ENCODE data around the gene KIAA0040. TPM values are rescaled to one million over a fixed set of nuclear protein-coding genes. Genes with fewer than 3 reads are reported as not detected.

KIAA0040 gene
- total RNA-seq, 1 donor from 2014 or later = 2.4 TPM

DNA sequence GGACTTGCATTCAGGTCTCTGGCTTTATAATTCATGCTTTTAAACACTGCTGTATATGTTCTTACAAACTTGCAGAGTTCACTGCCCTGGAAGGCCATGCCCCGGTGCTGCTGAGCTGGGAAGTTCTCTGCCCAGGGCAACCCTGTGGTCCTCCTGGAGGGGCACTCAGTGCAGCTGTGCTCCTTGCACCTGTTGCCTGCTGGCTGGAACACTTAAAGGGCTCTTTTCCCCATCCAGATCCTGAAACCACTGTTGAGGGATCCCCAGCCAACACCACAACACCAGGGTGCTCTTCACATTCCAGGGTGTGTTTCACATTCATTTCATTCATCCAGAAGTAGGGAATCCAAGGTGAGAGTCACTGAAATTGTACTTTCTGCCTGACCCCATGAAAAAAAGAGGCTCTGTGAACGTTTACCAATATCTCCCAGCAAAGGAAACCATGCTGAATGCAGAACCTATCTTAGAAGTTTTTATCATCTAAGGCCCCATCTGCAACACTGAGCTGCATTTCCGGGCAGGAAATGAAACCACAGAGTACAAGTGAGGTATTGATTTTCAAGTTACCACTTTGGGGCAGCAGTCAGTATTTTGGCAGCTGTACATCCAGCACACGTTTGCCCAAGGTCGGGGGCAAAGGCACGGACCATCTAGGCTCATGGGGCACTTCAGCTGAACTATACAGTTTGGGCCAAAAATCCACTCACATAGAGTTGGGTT, 16.4 kb upstream of the KIAA0040 start:
- DNase-seq (ENCODE audit: low spot score, unreplicated experiment) = no peak
- H3K36me3 Mint-ChIP-seq (ENCODE audit: insufficient read depth) = peaks cover 2% of the 10 kb centered on the region
- peaks cover 7% of the 10 kb centered on the region for H3K9me3 Mint-ChIP-seq (ENCODE audit: low read depth)
- H3K27me3 Mint-ChIP-seq = no peaks in the 10 kb centered on the region
- TF ChIP-seq, protein P1, sequence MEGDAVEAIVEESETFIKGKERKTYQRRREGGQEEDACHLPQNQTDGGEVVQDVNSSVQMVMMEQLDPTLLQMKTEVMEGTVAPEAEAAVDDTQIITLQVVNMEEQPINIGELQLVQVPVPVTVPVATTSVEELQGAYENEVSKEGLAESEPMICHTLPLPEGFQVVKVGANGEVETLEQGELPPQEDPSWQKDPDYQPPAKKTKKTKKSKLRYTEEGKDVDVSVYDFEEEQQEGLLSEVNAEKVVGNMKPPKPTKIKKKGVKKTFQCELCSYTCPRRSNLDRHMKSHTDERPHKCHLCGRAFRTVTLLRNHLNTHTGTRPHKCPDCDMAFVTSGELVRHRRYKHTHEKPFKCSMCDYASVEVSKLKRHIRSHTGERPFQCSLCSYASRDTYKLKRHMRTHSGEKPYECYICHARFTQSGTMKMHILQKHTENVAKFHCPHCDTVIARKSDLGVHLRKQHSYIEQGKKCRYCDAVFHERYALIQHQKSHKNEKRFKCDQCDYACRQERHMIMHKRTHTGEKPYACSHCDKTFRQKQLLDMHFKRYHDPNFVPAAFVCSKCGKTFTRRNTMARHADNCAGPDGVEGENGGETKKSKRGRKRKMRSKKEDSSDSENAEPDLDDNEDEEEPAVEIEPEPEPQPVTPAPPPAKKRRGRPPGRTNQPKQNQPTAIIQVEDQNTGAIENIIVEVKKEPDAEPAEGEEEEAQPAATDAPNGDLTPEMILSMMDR (IDR thresholded peaks at IDR 0.05; ENCODE audit: unreplicated experiment) = no peak
- no peak overlapping the region for H3K27ac Mint-ChIP-seq
- H3K4me1 Mint-ChIP-seq (ENCODE audit: low read depth) = no peaks in the 10 kb centered on the region
- H3K4me3 Mint-ChIP-seq (ENCODE audit: low read depth) = no peak overlapping the region

DNA sequence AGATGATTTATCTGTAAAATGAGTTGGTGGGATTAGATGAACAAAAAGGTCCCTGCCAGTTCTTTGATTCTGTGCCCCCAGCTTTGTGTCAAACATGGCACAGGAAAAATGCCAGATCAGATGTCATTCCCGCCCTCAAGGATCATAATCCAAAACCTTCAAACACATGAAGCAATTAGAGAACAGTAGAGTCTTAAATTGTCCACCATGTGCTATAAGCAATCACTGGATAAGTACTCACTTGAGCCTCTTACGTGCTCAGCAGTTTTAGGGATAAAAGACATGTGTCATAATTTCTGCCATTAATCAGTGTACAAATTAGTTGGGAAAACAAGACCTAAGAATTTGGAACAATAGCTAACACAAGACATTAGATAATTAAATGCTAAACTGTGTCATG, 15.4 kb upstream of the KIAA0040 start:
- Mint-ChIP-seq H3K27me3 (no peaks in the 10 kb centered on the region), H3K4me1 (ENCODE audit: low read depth) (no peaks in the 10 kb centered on the region), H3K9me3 (ENCODE audit: low read depth) (no peaks in the 10 kb centered on the region), H3K36me3 (ENCODE audit: insufficient read depth) (no peaks in the 10 kb centered on the region), H3K4me3 (ENCODE audit: low read depth) (no peak overlapping the region), H3K27ac (no peak overlapping the region)
- TF ChIP-seq, protein P1 (IDR thresholded peaks at IDR 0.05; ENCODE audit: unreplicated experiment) = no peak
- no peak for DNase-seq (ENCODE audit: low spot score, unreplicated experiment)

DNA sequence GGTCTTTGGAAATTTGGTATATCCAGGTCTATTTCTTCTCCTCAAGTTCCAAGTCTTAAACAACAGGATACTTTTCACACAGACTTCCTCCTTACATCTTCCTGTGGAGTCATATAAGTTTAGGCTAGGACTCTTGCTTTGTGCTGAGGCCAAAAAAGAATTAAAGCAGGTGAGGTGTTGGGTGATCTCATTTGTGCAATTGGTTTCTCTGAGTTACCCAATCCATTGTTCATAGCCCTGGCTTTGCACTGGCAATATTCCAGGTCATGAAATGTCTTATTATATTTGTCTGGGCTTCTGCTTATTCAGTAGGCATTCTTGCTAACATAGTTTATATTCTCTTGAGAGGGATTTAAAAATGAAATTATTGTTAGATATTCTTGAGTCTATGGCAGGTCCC, 14.1 kb upstream of the KIAA0040 start:
- DNase-seq (ENCODE audit: low spot score, unreplicated experiment) = no peak
- H3K9me3 Mint-ChIP-seq (ENCODE audit: low read depth) = no peaks in the 10 kb centered on the region

DNA sequence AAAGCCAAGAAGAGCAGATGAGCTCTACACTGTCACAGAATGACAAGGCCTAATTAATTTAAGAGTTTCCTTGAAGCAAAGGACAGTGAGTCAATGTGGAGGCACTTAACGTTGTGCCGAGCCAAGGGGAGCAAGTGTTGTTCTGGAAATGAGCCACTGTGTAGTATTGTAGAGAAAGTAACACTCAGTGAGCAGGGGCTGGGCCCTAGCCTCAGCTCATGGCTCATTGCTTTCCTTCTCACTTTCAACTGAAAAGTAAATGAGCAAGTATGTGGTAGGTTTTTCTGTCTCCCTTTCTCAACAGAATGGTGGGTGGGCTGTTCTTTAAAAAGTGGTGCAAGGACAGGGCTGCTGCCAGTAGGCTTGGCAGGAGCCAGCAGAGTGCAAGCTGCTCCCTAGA, 11.8 kb upstream of the KIAA0040 start:
- H3K36me3 Mint-ChIP-seq (ENCODE audit: insufficient read depth) = no peaks in the 10 kb centered on the region
- H3K9me3 Mint-ChIP-seq (ENCODE audit: low read depth) = no peaks in the 10 kb centered on the region
- no peak overlapping the region for H3K27ac Mint-ChIP-seq
- H3K4me3 Mint-ChIP-seq (ENCODE audit: low read depth) = no peak overlapping the region
- H3K27me3 Mint-ChIP-seq = peaks cover 12% of the 10 kb centered on the region
- TF ChIP-seq, protein P1 (IDR thresholded peaks at IDR 0.05; ENCODE audit: unreplicated experiment) = no peak
- H3K4me1 Mint-ChIP-seq (ENCODE audit: low read depth) = no peaks in the 10 kb centered on the region
- no peak for DNase-seq (ENCODE audit: low spot score, unreplicated experiment)

More for the DNA sequence above, 14.1 kb upstream of the KIAA0040 start:
- Mint-ChIP-seq H3K4me3 (ENCODE audit: low read depth) (no peak overlapping the region), H3K36me3 (ENCODE audit: insufficient read depth) (no peaks in the 10 kb centered on the region), H3K4me1 (ENCODE audit: low read depth) (no peaks in the 10 kb centered on the region), H3K27me3 (no peaks in the 10 kb centered on the region), H3K27ac (no peak overlapping the region)
- TF ChIP-seq, protein P1 (IDR thresholded peaks at IDR 0.05; ENCODE audit: unreplicated experiment) = no peak

DNA sequence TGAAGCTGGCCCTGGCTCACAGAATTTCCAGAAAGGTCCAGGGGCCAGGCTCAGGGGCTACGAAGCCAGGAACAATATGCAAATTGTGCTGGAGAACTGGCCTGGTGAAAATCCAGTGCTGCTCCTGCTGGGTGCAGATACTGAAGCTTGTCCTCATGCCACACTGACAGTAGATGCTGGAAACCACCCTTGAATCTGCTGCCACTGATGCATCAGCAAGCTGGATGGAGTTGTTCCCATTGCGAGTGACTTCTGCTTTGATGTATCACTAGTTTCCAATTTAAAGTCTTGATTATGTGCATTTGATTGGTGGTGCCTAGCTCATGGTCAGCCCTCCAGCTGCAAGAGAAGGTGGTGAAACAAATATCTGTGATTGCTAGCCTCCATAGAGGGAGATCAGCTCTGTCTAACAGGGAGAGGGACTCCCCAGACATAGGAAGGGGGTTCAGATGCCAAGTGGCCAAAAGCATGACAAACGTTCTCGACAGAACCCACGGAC, 11.0 kb upstream of the KIAA0040 start:
- no peaks in the 10 kb centered on the region for H3K9me3 Mint-ChIP-seq (ENCODE audit: low read depth)
- no peak overlapping the region for H3K4me3 Mint-ChIP-seq (ENCODE audit: low read depth)
- no peak for DNase-seq (ENCODE audit: low spot score, unreplicated experiment)
- peaks cover 18% of the 10 kb centered on the region for H3K27me3 Mint-ChIP-seq
- TF ChIP-seq, protein P1 (IDR thresholded peaks at IDR 0.05; ENCODE audit: unreplicated experiment) = no peak
- no peaks in the 10 kb centered on the region for H3K4me1 Mint-ChIP-seq (ENCODE audit: low read depth)
- no peak overlapping the region for H3K27ac Mint-ChIP-seq
- no peaks in the 10 kb centered on the region for H3K36me3 Mint-ChIP-seq (ENCODE audit: insufficient read depth)

Measured in progenitor cell of endocrine pancreas (in vitro differentiated cells).